GM12878 (cell line): ENCODE measurements around the gene SLC37A1. TPM values are rescaled to one million over a fixed set of nuclear protein-coding genes. Genes with fewer than 3 reads are reported as not detected.

Experiments used
- EZH2 ChIP-seq: IDR thresholded peaks from 2 replicates; pipeline ENCODE4 v1.6.1; 2012; ENCODE audit warnings: low read depth, mild to moderate bottlenecking, control low read depth, inconsistent platforms, low read length, borderline replicate concordance; ENCODE audit not compliant: control insufficient read depth
- RFX5 ChIP-seq: IDR thresholded peaks from 2 replicates; pipeline ENCODE4 v1.6.1; 2011; ENCODE audit warnings: low read depth, low read length, improper control_type of control experiment
- USF2 ChIP-seq: IDR thresholded peaks from 2 replicates; pipeline ENCODE4 v1.6.1; 2011; ENCODE audit warnings: low read depth, low read length, improper control_type of control experiment, borderline replicate concordance
- ZBTB11 ChIP-seq: fragments of 450-650 bp; formaldehyde crosslinking; IDR thresholded peaks from 2 replicates; pipeline ENCODE4 v1.5.0; 2022; ENCODE audit warnings: mild to moderate bottlenecking, missing genetic modification characterization
- polyA plus RNA-seq, 11 experiments: library from polyadenylated mRNA; depleted of rRNA in 4 of 11; unstranded in 6 of 11; stranded (reverse) in 5 of 11; fragments of >200 nt; fragmentation: Nextera tagmentation in 4 of 11; fragmentation: Illumina TruSeq in 1 of 11; extraction: Ambion mirVana in 4 of 11; extraction: Trizol in 1 of 11; gene quantifications; 1 replicate in 1 of 11; 2 replicates in 10 of 11; pipeline versions ENCODE4 v1.2.1 to v1.2.3, GENCODE V29; 2011 to 2016; ENCODE audit warnings: inconsistent platforms in 2 of 11, missing spikeins in 2 of 11, low read depth in 1 of 11
- total RNA-seq, 4 experiments: library from RNA; depleted of rRNA in 3 of 4; stranded (reverse); fragments of >200 nt in 3 of 4; fragmentation: Illumina TruSeq in 1 of 4; extraction: Trizol in 1 of 4; gene quantifications; 2 replicates each; pipeline versions ENCODE4 v1.2.1 to v1.2.3, GENCODE V29; 2013 to 2021

SLC37A1 gene
- total and polyA plus RNA-seq, 10 of the 15 experiments (the other 5 are each of a cell fraction or from before 2014, with no cell fraction given) = 1.1 to 35.5 (median 24.4) TPM

GRCh38 chr21:42467140-42467983, 46.3 kb upstream of the SLC37A1 start (continued):
- TF ChIP-seq USF2 = no peak
- no peak for TF ChIP-seq ZBTB11
- no peak for TF ChIP-seq RFX5
- no peak for TF ChIP-seq EZH2
